Ascending aorta (tissue), 2 donors: ENCODE measurements around the gene CRTC2. TPM values are rescaled to one million over a fixed set of nuclear protein-coding genes. Genes with fewer than 3 reads are reported as not detected.
A peak's percentile ranks its signal among the peaks of the same experiment; 100 is the strongest.

ENCODE experiments used
- DNase-seq, 2 donors: peaks; one replicate each; pipeline ENCODE4 v3.0.0-alpha.2; 2019; ENCODE audit warnings: low spot score in 2 of 2
- H3K27ac ChIP-seq, 2 donors: fragments of 200-600 bp; sonication (generic); one replicate each; pipeline ENCODE4 v1.5.1; 2016 to 2017; ENCODE audit warnings: mild to moderate bottlenecking in 1 of 2
- H3K27me3 ChIP-seq: fragments of 200-600 bp; sonication (generic); one replicate; pipeline ENCODE4 v1.5.1; 2017
- H3K36me3 ChIP-seq, 2 donors: fragments of 200-600 bp; sonication (generic); one replicate each; pipeline ENCODE4 v1.5.1; 2016
- H3K4me1 ChIP-seq, 2 donors: fragments of 200-600 bp; sonication (generic); one replicate each; pipeline ENCODE4 v1.5.1; 2016 to 2017; ENCODE audit warnings: mild to moderate bottlenecking in 1 of 2
- H3K4me3 ChIP-seq, 2 donors: fragments of 200-600 bp; sonication (generic); one replicate each; pipeline ENCODE4 v1.5.1; 2016 to 2017; ENCODE audit warnings: mild to moderate bottlenecking in 1 of 2
- H3K9me3 ChIP-seq, 2 donors: fragments of 200-600 bp; sonication (generic); one replicate each; pipeline ENCODE4 v1.5.1; 2016
- intact Hi-C: fragments of 100-400 bp; cut with DNase I; formaldehyde crosslinking; loops from one replicate; pipeline ENCODE4 v1.15.1; 2023
- total RNA-seq: library from RNA; depleted of rRNA; stranded (reverse); fragments of >200 nt; gene quantifications from one replicate; pipeline ENCODE4 v1.1.0, GENCODE V29; 2016
- TF ChIP-seq, protein P1 (sequence below), 3 experiments: fragments of 200-600 bp in 2 of 3; fragments of 450-650 bp in 1 of 3; sonication (generic) in 2 of 3; IDR thresholded peaks; one replicate each; pipeline ENCODE4 v1.5.1; 2016 to 2019; ENCODE audit warnings: antibody characterized with exemption in 3 of 3, mild to moderate bottlenecking in 1 of 3, moderate library complexity in 1 of 3

CRTC2 gene
- total RNA-seq, 1 donor from 2014 or later = 10.1 TPM

DNA sequence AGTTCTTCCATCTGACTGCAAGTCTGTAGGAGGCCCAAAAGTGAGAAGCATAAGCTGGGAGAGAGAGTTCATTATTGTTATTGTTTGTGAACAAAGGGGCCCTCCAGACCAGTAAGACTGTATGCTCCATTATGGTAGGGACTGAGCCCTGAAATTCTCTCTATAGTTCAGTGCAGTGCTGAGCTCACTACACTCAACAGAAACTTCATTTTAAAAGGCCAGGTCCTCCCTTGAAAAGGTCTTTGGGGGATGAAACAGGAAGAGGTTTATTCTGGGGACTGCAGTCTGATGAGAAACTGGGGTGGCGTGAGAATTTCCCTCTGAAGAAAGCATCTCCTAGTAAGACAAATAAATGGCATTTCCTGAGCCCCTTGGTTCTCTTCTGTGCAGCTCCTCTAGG lies 30.2 kb downstream of the CRTC2 start:
- H3K27me3 ChIP-seq = no peaks in the 10 kb centered on the region
- peaks cover 23 to 29% of the 10 kb centered on the region in 2 donors for H3K36me3 ChIP-seq
- no peak overlapping the region for H3K4me3 ChIP-seq
- TF ChIP-seq, protein P1, sequence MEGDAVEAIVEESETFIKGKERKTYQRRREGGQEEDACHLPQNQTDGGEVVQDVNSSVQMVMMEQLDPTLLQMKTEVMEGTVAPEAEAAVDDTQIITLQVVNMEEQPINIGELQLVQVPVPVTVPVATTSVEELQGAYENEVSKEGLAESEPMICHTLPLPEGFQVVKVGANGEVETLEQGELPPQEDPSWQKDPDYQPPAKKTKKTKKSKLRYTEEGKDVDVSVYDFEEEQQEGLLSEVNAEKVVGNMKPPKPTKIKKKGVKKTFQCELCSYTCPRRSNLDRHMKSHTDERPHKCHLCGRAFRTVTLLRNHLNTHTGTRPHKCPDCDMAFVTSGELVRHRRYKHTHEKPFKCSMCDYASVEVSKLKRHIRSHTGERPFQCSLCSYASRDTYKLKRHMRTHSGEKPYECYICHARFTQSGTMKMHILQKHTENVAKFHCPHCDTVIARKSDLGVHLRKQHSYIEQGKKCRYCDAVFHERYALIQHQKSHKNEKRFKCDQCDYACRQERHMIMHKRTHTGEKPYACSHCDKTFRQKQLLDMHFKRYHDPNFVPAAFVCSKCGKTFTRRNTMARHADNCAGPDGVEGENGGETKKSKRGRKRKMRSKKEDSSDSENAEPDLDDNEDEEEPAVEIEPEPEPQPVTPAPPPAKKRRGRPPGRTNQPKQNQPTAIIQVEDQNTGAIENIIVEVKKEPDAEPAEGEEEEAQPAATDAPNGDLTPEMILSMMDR (IDR thresholded peaks at IDR 0.05) = no peak
- no peak for DNase-seq
- H3K4me1 ChIP-seq = peaks cover 0 to 2% of the 10 kb centered on the region in 2 donors
- peak overlapping the region in 1 of 2 donors; percentile 11 for H3K27ac ChIP-seq
- intact Hi-C loops = no loop called here
- no peaks in the 10 kb centered on the region for H3K9me3 ChIP-seq

DNA sequence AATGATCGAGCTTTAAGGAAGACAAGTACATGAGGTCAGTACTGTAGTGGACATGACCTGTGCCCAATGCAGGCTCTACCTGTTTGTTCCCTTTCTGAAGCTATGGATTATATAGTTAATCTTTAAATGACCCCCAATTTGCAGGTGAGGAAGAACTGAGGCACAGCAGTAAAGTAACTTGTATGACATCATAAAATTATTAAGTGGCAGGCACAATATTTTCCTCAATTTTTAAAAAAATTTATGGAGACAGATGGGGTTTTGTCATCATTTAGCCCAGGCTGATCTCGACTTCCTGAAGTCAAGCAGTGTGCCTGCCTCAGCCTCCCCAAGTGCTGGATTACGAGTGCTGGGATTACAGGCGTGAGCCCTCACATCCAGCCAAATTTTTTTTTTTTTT lies 32.0 kb downstream of the CRTC2 start:
- TF ChIP-seq, protein P1 (IDR thresholded peaks at IDR 0.05) = no peak
- no peaks in the 10 kb centered on the region for H3K27me3 ChIP-seq
- H3K4me1 ChIP-seq = peaks cover 0 to 7% of the 10 kb centered on the region in 2 donors
- no peak overlapping the region for H3K27ac ChIP-seq
- intact Hi-C loops = no loop called here
- H3K9me3 ChIP-seq = no peaks in the 10 kb centered on the region
- DNase-seq = no peak
- peaks cover 11 to 14% of the 10 kb centered on the region in 2 donors for H3K36me3 ChIP-seq
- H3K4me3 ChIP-seq = no peak overlapping the region

DNA sequence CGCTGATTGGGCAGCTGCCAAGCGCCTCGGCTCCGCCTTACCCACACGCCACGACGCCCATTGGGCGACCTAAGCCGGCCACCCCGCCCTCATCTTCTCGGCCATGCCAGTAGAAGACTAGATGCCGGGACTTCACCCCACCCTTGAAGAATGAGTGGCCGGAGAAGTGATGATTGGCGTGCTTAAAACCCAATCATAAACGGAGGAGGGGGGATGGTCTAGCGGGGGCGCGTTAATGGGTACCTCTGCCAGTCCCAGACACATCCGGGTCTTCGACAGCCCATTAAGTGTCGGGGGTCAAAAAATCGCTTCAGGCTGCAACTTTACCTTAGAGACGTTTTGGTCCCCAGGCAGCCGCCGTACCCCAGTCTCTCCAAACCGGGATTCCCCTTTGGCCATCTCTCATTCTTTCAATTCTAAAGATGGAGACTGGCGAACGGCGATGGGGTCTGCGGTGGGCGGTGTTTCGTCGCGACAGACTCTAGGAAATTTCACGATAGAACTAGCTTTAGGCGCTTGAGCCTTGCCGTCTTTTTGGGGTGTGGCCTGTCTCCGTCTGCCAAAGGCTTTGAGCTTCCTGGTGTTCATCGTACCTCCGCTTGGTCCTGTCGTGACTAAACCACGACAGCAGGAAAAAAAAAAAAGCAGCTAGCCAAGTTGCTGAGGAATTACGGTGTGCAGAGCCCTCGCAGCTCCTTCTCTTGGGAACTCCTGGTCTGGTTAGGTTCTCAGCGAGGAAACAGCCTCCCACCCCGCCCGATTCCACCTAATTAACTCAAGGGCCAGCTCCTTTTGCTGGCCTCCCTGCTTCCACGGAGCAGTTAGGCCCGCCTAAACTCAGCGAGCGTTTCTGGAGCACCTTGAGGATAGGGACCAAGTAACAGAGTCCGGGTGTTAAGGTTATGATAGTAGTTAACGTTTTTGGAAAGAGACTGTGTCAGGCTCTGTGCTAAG lies 35.2 kb downstream of the CRTC2 start, which contains the start of gene GATAD2B:
Gene GATAD2B (minus strand): TSS at position 1 of the 954 bp plus-strand sequence. CDS start 94,625 bp downstream, outside the sequence.
- H3K4me3 ChIP-seq = peak within 1 kb of the TSS; percentile 72 to 86
- intact Hi-C loops = loop anchor here (1.0 to 5.0 kb wide), 6 partner anchors 18 to 132 kb away; partner anchors contain the start of genes RAB13 and SLC39A1
- no peaks in the 10 kb centered on the region for H3K27me3 ChIP-seq
- no peaks in the 10 kb centered on the region for H3K9me3 ChIP-seq
- DNase-seq = peak; percentile 99 to 100
- H3K4me1 ChIP-seq = peaks cover 6 to 24% of the 10 kb centered on the region in 2 donors
- H3K27ac ChIP-seq = peak within 1 kb of the TSS; percentile 88 to 97
- no peaks in the 10 kb centered on the region for H3K36me3 ChIP-seq
- TF ChIP-seq, protein P1 (IDR thresholded peaks at IDR 0.05) = no peak

DNA sequence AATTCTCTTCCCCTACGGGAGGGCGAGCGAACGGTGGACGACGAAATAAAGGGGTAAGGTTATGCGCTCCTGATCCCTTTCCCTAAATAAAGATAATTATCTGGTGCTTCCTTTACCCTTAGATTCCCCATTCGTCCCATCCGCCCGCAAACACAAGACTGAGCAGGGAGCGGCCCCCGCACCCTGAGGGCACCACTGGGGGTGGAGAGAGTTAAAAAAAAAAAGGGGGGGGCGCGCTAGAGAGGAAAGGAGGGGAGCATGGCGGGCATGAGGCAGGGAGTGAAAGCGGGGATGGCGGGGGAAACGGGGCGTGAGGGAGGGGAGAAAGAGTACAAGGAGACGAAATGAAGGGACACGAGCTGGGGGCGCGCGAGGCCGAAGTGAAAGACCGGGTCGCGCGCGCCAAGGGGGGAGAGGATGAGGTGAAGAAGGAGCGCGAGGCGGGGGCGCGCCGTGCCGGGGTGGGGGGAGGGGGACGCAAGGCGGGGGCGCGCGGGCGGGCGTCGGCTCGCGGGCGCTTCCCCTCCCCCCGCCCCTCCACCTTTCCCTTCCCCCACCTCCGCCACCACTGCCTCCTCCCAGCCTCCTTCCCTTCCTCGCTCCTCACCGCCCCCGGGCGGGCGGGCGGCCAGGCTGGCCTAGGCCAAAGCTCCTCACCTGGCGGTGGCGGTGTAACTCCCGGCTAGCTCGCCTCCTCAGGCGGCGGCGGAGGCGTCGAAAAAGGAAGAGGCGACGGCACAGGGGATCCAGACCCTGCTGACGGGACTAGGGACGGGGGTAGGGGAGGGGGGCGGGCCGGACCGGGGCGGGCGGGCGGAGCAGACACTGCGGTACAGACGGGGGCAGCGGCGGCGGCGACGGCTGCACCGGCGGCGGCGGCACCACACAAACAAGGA lies 36.1 kb downstream of the CRTC2 start:
- DNase-seq = no peak
- H3K27ac ChIP-seq = peak overlapping the region; percentile 88 to 97
- intact Hi-C loops = loop anchor here (2.0 to 5.0 kb wide), 4 partner anchors 40 to 132 kb away; partner anchors contain the start of genes RAB13 and SLC39A1
- H3K4me3 ChIP-seq = peak overlapping the region; percentile 72 to 86
- no peaks in the 10 kb centered on the region for H3K36me3 ChIP-seq
- TF ChIP-seq, protein P1 (IDR thresholded peaks at IDR 0.05) = no peak
- no peaks in the 10 kb centered on the region for H3K27me3 ChIP-seq
- H3K4me1 ChIP-seq = peaks cover 6 to 28% of the 10 kb centered on the region in 2 donors
- H3K9me3 ChIP-seq = no peaks in the 10 kb centered on the region

DNA sequence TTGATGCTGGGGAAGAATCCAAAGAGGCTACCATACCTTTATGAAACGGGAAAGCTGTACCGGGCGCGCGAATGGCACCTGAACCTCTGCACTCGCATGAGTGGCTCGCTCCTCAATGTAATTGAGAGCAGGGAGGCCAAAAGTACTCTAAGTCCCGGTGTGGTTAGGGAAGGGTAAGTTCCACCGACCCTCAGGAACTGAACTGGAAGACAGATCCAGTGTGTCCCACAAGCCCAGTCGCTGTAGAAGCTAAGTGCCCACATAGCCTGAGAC lies 36.7 kb downstream of the CRTC2 start:
- Histone ChIP-seq H3K9me3 (no peaks in the 10 kb centered on the region), H3K27me3 (no peaks in the 10 kb centered on the region), H3K27ac (peak overlapping the region; percentile 88 to 97), H3K4me1 (peaks cover 6 to 28% of the 10 kb centered on the region in 2 donors), H3K4me3 (peak overlapping the region; percentile 72 to 86), H3K36me3 (no peaks in the 10 kb centered on the region)
- DNase-seq = no peak
- TF ChIP-seq, protein P1 (IDR thresholded peaks at IDR 0.05) = no peak
- intact Hi-C loops = loop anchor here (2.0 to 5.0 kb wide), 4 partner anchors 41 to 131 kb away; partner anchors contain the start of genes RAB13 and SLC39A1
